DND-41 (cell line): ENCODE data around the gene PRKCB.

Experiments used
- ATAC-seq: fragments of 200-7000 bp; cut with Tn5 transposase; 3 replicates; pipeline ENCODE4 v1.9.1; 2021; ENCODE audit warnings: low read depth; ENCODE audit not compliant: insufficient read depth
- DNase-seq: peaks from one replicate; pipeline ENCODE4 v3.0.0-alpha.2; 2020
- H2AFZ ChIP-seq: 2 replicates; pipeline ENCODE4 v1.6.0; 2012; ENCODE audit warnings: low read depth, low read length
- H3K27ac ChIP-seq: 2 replicates; pipeline ENCODE4 v1.5.1; 2012; ENCODE audit warnings: low read length, inconsistent platforms
- H3K27me3 ChIP-seq: fragments of 200-600 bp; sonication (generic); 2 replicates; pipeline ENCODE4 v1.6.0; 2012; ENCODE audit warnings: low read length, mild to moderate bottlenecking, inconsistent platforms; ENCODE audit not compliant: insufficient read depth, poor library complexity
- H3K36me3 ChIP-seq: 2 replicates; pipeline ENCODE4 v1.5.1; 2012; ENCODE audit warnings: low read length, inconsistent platforms; ENCODE audit not compliant: insufficient read depth
- H3K4me1 ChIP-seq: 2 replicates; pipeline ENCODE4 v1.5.1; 2012; ENCODE audit warnings: mild to moderate bottlenecking, low read length; ENCODE audit not compliant: insufficient read depth
- H3K4me2 ChIP-seq: 2 replicates; pipeline ENCODE4 v1.6.0; 2012; ENCODE audit warnings: mild to moderate bottlenecking, moderate library complexity, low read length, inconsistent platforms; ENCODE audit not compliant: insufficient read depth
- H3K4me3 ChIP-seq, 2 experiments: fragments of 200-600 bp in 1 of 2; shearing (Covaris generic) in 1 of 2; 2 replicates each; pipeline ENCODE4 v1.5.1; 2012 to 2016; ENCODE audit warnings: inconsistent platforms in 2 of 2, low read length in 2 of 2, mild to moderate bottlenecking in 2 of 2, low read depth in 1 of 2, moderate library complexity in 1 of 2
- H3K79me2 ChIP-seq: 2 replicates; pipeline ENCODE4 v1.6.0; 2012; ENCODE audit warnings: low read length, inconsistent platforms; ENCODE audit not compliant: insufficient read depth
- H3K9ac ChIP-seq: 2 replicates; pipeline ENCODE4 v1.6.0; 2012; ENCODE audit warnings: low read depth, mild to moderate bottlenecking, inconsistent platforms, low read length, moderate library complexity
- H3K9me3 ChIP-seq: 2 replicates; pipeline ENCODE4 v1.5.1; 2012; ENCODE audit warnings: low read length, moderate library complexity, mild to moderate bottlenecking, inconsistent platforms; ENCODE audit not compliant: insufficient read depth, severe bottlenecking
- H4K20me1 ChIP-seq: 2 replicates; pipeline ENCODE4 v1.6.0; 2012; ENCODE audit warnings: low read length; ENCODE audit not compliant: insufficient read depth
- EZH2 ChIP-seq: IDR thresholded peaks from 3 replicates; pipeline ENCODE4 v1.6.1; 2012; ENCODE audit warnings: borderline replicate concordance, low read depth, mild to moderate bottlenecking, moderate library complexity, low read length, inconsistent platforms; ENCODE audit not compliant: severe bottlenecking
- TF ChIP-seq, protein P1 (sequence below): IDR thresholded peaks from 2 replicates; pipeline ENCODE4 v1.5.1; 2012; ENCODE audit warnings: borderline replicate concordance, low read length, moderate library complexity, mild to moderate bottlenecking; ENCODE audit not compliant: poor library complexity, severe bottlenecking; ENCODE audit errors: extremely low read depth

PRKCB gene

GRCh38 chr16:24119807-24120206 lies 284.0 kb downstream of the PRKCB start:
- no peak overlapping the region for H3K27ac ChIP-seq
- no peaks in the 10 kb centered on the region for H3K79me2 ChIP-seq
- TF ChIP-seq, protein P1, sequence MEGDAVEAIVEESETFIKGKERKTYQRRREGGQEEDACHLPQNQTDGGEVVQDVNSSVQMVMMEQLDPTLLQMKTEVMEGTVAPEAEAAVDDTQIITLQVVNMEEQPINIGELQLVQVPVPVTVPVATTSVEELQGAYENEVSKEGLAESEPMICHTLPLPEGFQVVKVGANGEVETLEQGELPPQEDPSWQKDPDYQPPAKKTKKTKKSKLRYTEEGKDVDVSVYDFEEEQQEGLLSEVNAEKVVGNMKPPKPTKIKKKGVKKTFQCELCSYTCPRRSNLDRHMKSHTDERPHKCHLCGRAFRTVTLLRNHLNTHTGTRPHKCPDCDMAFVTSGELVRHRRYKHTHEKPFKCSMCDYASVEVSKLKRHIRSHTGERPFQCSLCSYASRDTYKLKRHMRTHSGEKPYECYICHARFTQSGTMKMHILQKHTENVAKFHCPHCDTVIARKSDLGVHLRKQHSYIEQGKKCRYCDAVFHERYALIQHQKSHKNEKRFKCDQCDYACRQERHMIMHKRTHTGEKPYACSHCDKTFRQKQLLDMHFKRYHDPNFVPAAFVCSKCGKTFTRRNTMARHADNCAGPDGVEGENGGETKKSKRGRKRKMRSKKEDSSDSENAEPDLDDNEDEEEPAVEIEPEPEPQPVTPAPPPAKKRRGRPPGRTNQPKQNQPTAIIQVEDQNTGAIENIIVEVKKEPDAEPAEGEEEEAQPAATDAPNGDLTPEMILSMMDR, result no peak
- TF ChIP-seq EZH2, result no peak
- no peak overlapping the region for H3K4me2 ChIP-seq
- peaks cover 26% of the 10 kb centered on the region for H3K36me3 ChIP-seq
- H3K27me3 ChIP-seq, result no peaks in the 10 kb centered on the region
- no peaks in the 10 kb centered on the region for H3K4me1 ChIP-seq
- no peak overlapping the region for H3K9ac ChIP-seq
- H3K9me3 ChIP-seq, result no peaks in the 10 kb centered on the region
- no peak overlapping the region for H3K4me3 ChIP-seq
- H4K20me1 ChIP-seq, result no peaks in the 10 kb centered on the region
- H2AFZ ChIP-seq, result no peak overlapping the region
- no peak for ATAC-seq
- no peak for DNase-seq

GRCh38 chr16:24123275-24123674 lies 287.5 kb downstream of the PRKCB start:
- no peaks in the 10 kb centered on the region for H4K20me1 ChIP-seq
- H3K4me3 ChIP-seq, result no peak overlapping the region
- H2AFZ ChIP-seq, result no peak overlapping the region
- DNase-seq (no peak), ATAC-seq (no peak)
- H3K9ac ChIP-seq, result no peak overlapping the region
- H3K4me2 ChIP-seq, result no peak overlapping the region
- H3K9me3 ChIP-seq, result no peaks in the 10 kb centered on the region
- H3K27ac ChIP-seq, result no peak overlapping the region
- H3K79me2 ChIP-seq, result no peaks in the 10 kb centered on the region
- H3K4me1 ChIP-seq, result no peaks in the 10 kb centered on the region
- TF ChIP-seq EZH2, result no peak
- TF ChIP-seq, protein P1, result no peak
- peaks cover 43% of the 10 kb centered on the region for H3K36me3 ChIP-seq
- no peaks in the 10 kb centered on the region for H3K27me3 ChIP-seq

- no peak overlapping the region for H2AFZ ChIP-seq
- no peaks in the 10 kb centered on the region for H3K79me2 ChIP-seq
- H3K27me3 ChIP-seq, result no peaks in the 10 kb centered on the region
- H3K27ac ChIP-seq, result no peak overlapping the region
- peaks cover 42% of the 10 kb centered on the region for H3K36me3 ChIP-seq
- no peak overlapping the region for H3K4me2 ChIP-seq
- ATAC-seq (no peak), DNase-seq (no peak)
- no peak for TF ChIP-seq EZH2
- TF ChIP-seq, protein P1, result no peak
- H3K9me3 ChIP-seq, result no peaks in the 10 kb centered on the region
- H4K20me1 ChIP-seq, result no peaks in the 10 kb centered on the region
- no peak overlapping the region for H3K4me3 ChIP-seq
- H3K9ac ChIP-seq, result no peak overlapping the region
- H3K4me1 ChIP-seq, result no peaks in the 10 kb centered on the region
These were observed 288.5 kb downstream of the PRKCB start for GRCh38 chr16:24124291-24124690.

- Histone ChIP-seq H2AFZ (no peak overlapping the region), H3K9ac (no peak overlapping the region), H3K9me3 (no peaks in the 10 kb centered on the region), H3K27ac (no peak overlapping the region), H4K20me1 (no peaks in the 10 kb centered on the region), H3K4me3 (no peak overlapping the region), H3K27me3 (no peaks in the 10 kb centered on the region), H3K4me1 (no peaks in the 10 kb centered on the region), H3K79me2 (no peaks in the 10 kb centered on the region), H3K36me3 (peaks cover 40% of the 10 kb centered on the region), H3K4me2 (no peak overlapping the region)
- DNase-seq (no peak), ATAC-seq (no peak)
- TF ChIP-seq EZH2, result no peak
- TF ChIP-seq, protein P1, result no peak
These were observed 289.4 kb downstream of the PRKCB start for GRCh38 chr16:24125214-24125613.
